IPS-20b (cell line): ENCODE data around the gene HDAC1.

Experiments used
- H3K27ac ChIP-seq: one replicate; pipeline ENCODE4 v1.5.1; 2013; ENCODE audit warnings: low read length
- H3K27me3 ChIP-seq: 2 replicates; pipeline ENCODE4 v1.6.1; 2013; ENCODE audit warnings: mild to moderate bottlenecking, low read length, inconsistent platforms; ENCODE audit not compliant: insufficient read depth
- H3K36me3 ChIP-seq: 2 replicates; pipeline ENCODE4 v1.6.1; 2013; ENCODE audit warnings: low read depth, mild to moderate bottlenecking, inconsistent platforms, low read length, moderate library complexity; ENCODE audit not compliant: insufficient read depth
- H3K4me1 ChIP-seq: 2 replicates; pipeline ENCODE4 v1.6.1; 2013; ENCODE audit warnings: mild to moderate bottlenecking, control low read depth, inconsistent platforms, low read length, moderate library complexity; ENCODE audit not compliant: insufficient read depth
- H3K4me3 ChIP-seq: 2 replicates; pipeline ENCODE4 v1.5.1; 2013; ENCODE audit warnings: mild to moderate bottlenecking, low read length, inconsistent platforms
- H3K9ac ChIP-seq: 2 replicates; pipeline ENCODE4 v1.6.1; 2013; ENCODE audit warnings: low read depth, mild to moderate bottlenecking, inconsistent platforms, low read length, moderate library complexity
- H3K9me3 ChIP-seq: 2 replicates; pipeline ENCODE4 v1.6.1; 2013; ENCODE audit warnings: mild to moderate bottlenecking, low read depth, low read length, inconsistent platforms; ENCODE audit not compliant: insufficient read depth

HDAC1 gene

DNA sequence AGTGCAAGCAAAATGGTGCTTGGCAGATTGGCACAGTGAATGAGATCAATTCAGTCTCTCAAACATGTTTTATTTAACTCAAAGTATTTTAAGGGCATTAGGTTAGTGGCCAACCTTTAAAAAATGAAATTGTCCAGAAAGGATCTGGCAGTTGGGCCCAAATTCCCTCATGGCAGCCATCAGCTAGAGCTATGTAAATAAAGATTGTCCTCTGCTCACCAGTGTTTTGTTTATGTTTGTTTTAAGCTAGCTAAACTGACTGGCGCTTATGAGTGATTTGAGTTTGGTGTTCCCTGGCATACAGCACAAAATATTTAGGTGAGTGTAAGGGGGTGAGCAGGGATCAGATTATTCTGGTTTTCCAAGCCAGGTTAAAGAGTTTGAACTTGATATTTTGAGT lies 18.1 kb downstream of the HDAC1 start:
- Histone ChIP-seq H3K4me3 (no peak overlapping the region), H3K4me1 (no peaks in the 10 kb centered on the region), H3K27ac (no peak overlapping the region), H3K27me3 (no peaks in the 10 kb centered on the region), H3K36me3 (peaks cover 26% of the 10 kb centered on the region), H3K9me3 (peaks cover 4% of the 10 kb centered on the region; the same call in 1 of the 2 replicates), H3K9ac (no peak overlapping the region)

DNA sequence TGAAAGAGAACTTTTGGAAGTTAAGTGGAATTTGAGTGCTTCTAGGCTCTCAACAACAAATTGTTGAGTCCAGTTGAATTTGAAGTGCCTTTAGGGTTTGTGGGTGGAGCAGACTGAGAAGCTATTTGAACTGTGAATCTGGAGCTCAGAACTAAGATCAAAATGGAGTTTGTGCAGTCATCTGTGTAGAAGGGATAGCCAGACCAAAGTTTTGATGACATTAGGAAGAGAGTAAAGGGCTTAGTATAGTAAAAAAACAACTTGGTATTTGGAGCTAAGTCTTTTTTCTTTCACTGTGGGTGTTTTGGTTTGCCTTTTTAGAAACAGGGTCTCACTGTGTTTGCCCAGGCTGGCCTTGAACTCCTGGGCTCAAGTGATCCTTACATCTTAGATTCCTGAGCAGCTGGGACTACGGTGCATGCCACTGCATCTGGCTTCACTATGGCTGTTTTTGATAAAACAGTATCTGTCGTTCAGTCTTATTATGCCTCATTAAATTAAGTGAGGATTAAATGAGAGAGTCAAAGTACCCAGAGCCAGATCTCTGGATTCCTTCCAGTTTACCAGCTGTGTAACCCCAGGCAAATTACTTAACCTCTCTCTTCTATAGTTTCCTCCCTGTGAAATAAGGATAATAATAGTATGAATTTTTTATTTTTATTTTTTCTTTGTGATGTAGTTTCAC lies 20.0 kb downstream of the HDAC1 start:
- H3K27ac ChIP-seq: no peak overlapping the region

DNA sequence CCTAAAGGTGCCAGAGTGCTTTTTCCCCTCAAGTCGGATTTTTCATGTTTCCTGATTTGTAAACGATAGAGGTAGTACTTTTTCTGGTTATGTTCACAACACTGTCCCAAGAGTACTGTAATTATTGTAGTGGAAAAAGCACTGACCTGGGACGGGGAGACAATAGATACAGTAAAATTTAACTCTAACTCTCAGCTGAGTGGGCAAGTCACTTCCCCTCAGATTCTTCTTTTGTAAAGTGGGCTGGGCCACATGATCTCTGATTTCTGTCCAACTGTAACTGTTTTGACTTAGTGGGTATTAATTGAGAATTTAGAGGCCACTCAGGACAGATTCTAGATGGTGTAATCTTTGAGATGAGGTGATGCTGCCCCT lies 25.0 kb downstream of the HDAC1 start:
- Histone ChIP-seq H3K27me3 (no peaks in the 10 kb centered on the region), H3K9ac (no peak overlapping the region), H3K36me3 (peaks cover 32% of the 10 kb centered on the region), H3K4me1 (no peaks in the 10 kb centered on the region), H3K9me3 (no peaks in the 10 kb centered on the region), H3K4me3 (no peak overlapping the region), H3K27ac (no peak overlapping the region)

More for the DNA sequence above, 20.0 kb downstream of the HDAC1 start:
- H3K9ac ChIP-seq: no peak overlapping the region
- no peak overlapping the region for H3K4me3 ChIP-seq
- no peaks in the 10 kb centered on the region for H3K9me3 ChIP-seq
- peaks cover 16% of the 10 kb centered on the region for H3K36me3 ChIP-seq
- H3K27me3 ChIP-seq: no peaks in the 10 kb centered on the region
- no peaks in the 10 kb centered on the region for H3K4me1 ChIP-seq

DNA sequence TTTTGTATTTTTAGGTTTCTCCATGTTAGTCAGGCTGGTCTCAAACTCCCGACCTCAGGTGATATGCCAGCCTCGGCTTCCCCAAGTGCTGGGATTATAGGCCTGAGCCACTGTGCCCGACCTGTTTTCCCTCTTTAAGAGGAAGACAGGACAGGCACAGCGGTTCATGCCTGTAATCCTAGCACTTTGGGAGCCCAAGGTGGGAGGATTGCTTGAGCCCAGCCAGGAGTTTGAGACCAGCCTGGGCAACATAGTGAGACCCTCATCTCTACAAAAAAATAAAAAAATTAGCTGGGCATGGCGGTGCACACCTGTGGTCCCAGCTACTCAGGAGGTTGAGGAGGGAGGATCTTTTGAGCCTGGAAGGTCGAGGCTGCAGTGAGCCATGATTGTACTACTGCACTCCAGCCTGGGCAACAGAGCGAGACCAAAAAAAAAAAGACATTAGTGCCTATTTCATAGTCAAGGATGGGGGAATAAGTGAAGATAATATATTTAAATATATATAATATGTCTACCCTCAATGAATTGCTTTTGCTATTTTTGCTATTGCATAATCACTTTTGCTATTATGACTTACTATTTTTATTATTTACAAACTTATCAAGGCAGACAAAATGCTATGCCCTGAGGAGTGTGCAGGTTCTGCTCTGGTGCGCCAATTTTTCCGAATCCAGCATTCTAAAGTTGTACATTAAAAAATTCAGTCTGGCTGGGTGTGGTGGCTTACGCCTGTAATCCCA lies 26.4 kb downstream of the HDAC1 start:
- no peak overlapping the region for H3K27ac ChIP-seq
- H3K27me3 ChIP-seq: no peaks in the 10 kb centered on the region
- H3K4me3 ChIP-seq: no peak overlapping the region
- H3K4me1 ChIP-seq: no peaks in the 10 kb centered on the region
- H3K9ac ChIP-seq: no peak overlapping the region
- H3K9me3 ChIP-seq: no peaks in the 10 kb centered on the region
- peaks cover 31% of the 10 kb centered on the region for H3K36me3 ChIP-seq

DNA sequence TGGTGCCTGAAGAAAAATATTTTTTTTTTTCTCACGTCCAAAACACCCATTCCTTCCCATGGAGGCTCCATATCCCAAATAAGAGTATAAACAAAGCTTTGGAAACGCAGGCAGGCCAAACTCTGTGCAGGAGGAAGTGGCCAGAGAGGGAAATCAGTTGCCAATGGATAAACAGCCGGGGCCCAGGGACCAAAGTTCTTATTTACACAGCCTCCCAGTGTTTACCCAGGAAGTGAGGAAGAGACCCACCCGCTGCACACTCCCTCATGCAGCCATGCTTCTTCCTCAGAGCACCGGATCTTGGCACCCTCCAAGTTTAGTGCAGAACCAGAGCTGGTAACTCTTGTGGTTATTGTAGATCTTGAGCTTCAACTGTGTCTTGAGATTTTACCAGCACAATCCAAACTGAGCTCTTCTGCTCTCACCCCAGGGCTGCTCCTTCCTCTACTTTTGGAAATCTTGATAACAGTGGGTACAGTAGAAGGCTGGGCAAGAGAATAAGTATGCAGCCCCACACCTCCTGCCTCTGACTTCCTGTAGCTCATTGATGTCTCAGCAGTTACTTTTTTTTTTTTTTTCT lies 29.9 kb downstream of the HDAC1 start:
- no peak overlapping the region for H3K4me3 ChIP-seq
- no peak overlapping the region for H3K27ac ChIP-seq
- H3K9me3 ChIP-seq: no peaks in the 10 kb centered on the region
- H3K36me3 ChIP-seq: peaks cover 48% of the 10 kb centered on the region
- H3K27me3 ChIP-seq: no peaks in the 10 kb centered on the region
- H3K9ac ChIP-seq: no peak overlapping the region
- H3K4me1 ChIP-seq: no peaks in the 10 kb centered on the region

DNA sequence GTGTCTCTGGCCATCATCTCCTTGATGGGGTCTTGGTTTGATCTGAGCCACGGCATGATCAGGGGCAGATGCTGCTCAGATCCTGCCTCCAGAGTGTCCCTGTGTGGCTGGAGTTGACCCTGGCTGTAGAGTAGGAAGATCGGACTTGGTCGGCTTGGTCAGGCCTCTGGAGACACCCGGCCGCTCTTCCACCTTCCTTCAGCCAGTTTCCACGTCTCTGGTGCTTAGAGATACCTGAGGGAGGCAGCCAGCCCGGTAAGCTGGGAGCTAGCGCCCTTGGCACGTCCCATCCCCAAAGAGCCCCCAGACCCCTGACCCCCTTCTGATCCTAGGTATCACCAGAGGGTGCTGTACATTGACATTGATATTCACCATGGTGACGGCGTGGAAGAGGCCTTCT lies 35.3 kb downstream of the HDAC1 start:
- Histone ChIP-seq H3K9ac (no peak overlapping the region), H3K9me3 (no peaks in the 10 kb centered on the region), H3K4me3 (no peak overlapping the region), H3K27me3 (no peaks in the 10 kb centered on the region), H3K36me3 (peaks cover 80% of the 10 kb centered on the region), H3K27ac (no peak overlapping the region), H3K4me1 (no peaks in the 10 kb centered on the region)

DNA sequence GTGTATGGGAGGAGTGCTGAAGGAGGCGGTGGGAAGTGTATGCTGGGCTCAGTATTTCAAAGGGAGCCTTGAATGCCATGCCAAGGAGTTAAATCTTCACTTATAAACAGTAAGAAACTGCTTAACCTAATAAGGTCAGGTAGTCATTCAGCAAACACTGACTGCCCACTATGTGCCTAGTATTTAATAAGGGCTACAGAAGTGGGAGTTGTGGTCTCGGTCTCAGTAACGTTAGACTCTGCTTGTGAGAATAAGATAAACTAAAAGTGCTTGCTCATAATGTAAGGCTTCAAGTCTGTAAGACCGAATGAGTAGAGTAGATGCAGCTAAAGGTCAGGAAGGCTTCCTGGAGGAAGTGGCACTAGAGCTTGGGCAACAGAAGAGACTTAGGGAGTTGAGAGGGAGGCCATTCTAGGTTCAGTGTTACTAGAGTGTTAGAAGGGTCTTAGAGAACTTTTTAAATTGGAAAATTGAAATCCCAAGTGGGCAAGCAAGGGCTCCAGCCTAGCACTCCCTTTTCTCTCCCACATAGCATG lies 38.1 kb downstream of the HDAC1 start:
- Histone ChIP-seq H3K27ac (no peak overlapping the region), H3K9me3 (no peaks in the 10 kb centered on the region), H3K4me3 (no peak overlapping the region), H3K27me3 (no peaks in the 10 kb centered on the region), H3K36me3 (peaks cover 97% of the 10 kb centered on the region), H3K9ac (no peak overlapping the region), H3K4me1 (peaks cover 11% of the 10 kb centered on the region)

DNA sequence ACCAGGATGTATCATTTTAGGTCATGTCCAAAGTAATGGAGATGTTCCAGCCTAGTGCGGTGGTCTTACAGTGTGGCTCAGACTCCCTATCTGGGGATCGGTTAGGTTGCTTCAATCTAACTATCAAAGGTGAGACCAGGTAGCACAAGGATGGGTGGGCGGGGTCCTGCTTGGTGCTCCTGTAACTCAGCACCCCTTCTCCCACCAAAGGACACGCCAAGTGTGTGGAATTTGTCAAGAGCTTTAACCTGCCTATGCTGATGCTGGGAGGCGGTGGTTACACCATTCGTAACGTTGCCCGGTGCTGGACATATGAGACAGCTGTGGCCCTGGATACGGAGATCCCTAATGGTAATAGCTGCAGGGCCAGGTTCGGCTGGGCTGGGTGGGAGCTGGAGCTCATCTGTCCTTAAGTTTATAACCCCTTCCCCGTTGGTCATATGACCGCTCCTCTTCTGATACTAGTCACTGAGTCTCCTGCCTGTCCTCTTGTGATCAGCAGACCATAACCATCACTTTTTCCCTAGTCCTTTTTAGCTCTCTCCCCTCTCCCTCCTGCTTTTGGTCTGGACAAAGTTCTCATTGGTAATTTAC lies 38.8 kb downstream of the HDAC1 start:
- Histone ChIP-seq H3K27me3 (no peaks in the 10 kb centered on the region), H3K4me1 (peaks cover 11% of the 10 kb centered on the region), H3K9me3 (no peaks in the 10 kb centered on the region), H3K4me3 (no peak overlapping the region), H3K36me3 (peaks cover 91% of the 10 kb centered on the region), H3K27ac (no peak overlapping the region), H3K9ac (no peak overlapping the region)

DNA sequence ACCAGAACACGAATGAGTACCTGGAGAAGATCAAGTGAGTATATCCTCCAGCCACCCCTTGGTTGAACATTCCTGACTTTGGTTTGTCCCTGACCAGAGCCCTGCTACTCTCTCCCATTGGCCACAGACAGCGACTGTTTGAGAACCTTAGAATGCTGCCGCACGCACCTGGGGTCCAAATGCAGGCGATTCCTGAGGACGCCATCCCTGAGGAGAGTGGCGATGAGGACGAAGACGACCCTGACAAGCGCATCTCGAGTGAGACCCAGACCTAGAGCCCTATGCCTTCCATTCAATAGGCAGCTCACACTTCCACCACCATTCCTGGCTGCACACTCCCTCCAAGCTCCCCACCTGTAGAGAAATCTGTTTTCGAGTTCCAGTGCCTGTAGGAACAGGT lies 39.7 kb downstream of the HDAC1 start:
- Histone ChIP-seq H3K27ac (no peak overlapping the region), H3K9ac (no peak overlapping the region), H3K9me3 (no peaks in the 10 kb centered on the region), H3K27me3 (peaks cover 2% of the 10 kb centered on the region), H3K36me3 (peaks cover 84% of the 10 kb centered on the region), H3K4me3 (no peak overlapping the region), H3K4me1 (peaks cover 11% of the 10 kb centered on the region)

DNA sequence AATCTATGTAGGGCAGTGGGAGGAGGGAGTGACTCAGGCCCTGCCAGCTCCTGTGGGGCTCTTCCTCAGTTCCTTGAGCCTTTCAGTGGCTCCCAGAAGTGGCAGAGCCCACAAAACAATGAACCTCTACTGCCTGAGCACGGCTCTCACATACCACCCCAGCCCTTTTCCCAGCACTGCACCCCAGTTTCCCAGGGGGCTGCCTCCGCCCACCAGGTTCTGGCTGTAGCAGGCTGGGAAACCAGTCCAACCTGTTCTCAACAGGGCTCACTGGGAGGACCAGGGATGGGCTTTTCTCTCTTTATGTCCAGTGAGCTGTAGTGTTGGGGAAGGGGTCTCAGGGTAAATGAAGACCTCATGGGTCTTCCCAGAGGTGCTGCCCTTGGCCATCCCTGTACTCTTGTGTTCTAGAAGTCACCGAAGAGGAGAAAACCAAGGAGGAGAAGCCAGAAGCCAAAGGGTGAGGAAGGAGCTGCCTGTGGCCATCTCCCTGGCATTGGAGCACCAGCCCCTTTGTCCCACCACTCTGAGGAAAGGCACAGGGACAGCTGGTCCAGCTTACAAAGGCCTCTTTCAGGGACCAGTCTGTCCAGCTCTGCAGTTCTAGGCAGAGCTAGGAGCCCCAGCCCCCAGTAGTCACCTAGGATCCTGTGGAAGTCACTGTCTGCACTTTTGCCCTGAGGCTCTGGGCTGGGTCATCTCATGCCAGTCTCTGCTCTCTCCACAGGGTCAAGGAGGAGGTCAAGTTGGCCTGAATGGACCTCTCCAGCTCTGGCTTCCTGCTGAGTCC lies 40.6 kb downstream of the HDAC1 start:
- Histone ChIP-seq H3K27ac (peak overlapping the region; percentile 32), H3K9me3 (no peaks in the 10 kb centered on the region), H3K9ac (no peak overlapping the region), H3K27me3 (peaks cover 11% of the 10 kb centered on the region), H3K36me3 (peaks cover 76% of the 10 kb centered on the region), H3K4me3 (peak overlapping the region; percentile 34; the same call in 1 of the 2 replicates), H3K4me1 (peaks cover 11% of the 10 kb centered on the region)
